Measurements from ENCODE around the gene GLRX.
"Not testable (repeated sequence)": the region's sequence is repeated elsewhere in the genome, so short reads cannot be mapped to it uniquely, and the experiment has no call there.

Gene GLRX

DNA sequence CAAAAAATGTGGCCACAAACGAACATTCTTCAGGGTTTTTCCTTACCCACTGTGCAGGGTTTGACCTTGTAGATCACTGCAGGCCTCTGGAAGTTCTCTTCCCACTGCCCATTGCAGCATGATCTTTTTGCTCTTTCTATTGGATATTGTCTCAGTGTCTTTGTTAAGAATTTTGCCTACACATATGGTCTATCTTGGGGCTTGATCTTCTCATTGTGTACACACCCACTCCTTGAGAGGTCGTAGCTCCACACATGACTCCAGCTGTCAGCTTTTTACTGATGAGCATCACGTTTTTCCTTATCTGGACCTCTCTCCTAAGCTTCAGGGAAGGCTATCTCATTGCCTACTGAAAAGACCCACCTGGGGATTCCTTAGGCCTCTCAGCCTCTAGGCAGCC lies 3.0 kb upstream of the GLRX start:
- DNase-seq: no peak

DNA sequence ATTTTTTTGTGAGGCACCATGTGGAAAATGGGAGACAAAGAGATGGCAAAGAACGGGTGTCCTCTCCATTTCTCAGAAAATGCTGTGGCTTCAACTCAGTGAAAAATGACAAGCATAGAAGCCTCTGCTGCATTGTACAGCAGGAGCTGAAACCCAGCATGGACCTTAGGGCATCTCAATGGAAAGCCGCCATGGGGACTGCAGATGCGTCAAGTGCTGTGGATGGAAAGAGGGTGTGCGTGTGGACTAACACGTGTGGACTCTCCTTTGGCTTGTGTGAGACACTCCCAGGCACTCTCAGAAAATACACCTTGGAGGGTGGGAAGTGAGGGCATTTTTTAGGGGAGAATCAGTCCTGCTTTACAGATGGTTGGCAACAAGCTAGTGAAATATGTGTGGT lies 2.2 kb upstream of the GLRX start:
- DNase-seq: no peak

DNA sequence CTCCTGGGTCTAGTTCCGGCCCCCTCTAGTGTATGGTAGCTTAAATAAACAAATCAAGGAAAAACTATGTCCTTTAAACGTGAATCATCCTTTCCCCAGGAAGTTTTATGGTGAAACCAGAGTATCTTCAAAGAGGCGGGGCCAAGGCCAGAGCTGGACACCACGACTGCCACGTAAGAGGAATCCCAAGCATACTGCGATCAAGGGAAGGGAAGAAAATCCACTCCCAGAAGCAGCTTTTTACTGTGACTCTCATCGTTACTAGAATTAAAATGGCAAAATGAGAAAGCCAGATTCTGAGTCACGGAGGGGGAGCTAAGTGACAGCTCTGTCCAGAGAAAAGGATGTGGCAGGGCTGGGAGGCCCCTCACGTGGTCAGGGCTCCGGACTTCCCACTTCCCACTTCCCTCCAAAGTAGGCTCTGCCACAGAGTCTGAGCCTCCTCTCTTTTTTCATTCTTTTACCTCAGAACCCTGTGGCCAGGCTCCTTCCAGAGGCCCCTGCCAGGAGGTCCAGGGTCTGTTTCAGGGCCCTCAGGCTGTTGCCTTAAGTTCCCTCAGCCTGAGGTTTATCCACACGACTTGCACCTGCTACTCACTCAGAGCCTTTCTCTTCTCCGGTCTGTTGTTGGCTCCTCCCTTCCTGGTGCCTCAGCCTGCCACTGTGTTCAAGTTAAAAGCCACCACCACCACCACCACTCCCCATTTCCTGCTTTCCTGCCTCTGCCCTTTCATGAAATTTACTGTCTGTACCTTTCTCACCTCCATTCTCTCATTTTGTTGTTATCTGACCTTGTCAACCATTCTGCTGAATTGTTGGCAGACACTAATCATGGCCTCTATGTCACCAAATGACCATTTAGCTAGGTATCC lies 1.4 kb upstream of the GLRX start:
- no peak for DNase-seq

DNA sequence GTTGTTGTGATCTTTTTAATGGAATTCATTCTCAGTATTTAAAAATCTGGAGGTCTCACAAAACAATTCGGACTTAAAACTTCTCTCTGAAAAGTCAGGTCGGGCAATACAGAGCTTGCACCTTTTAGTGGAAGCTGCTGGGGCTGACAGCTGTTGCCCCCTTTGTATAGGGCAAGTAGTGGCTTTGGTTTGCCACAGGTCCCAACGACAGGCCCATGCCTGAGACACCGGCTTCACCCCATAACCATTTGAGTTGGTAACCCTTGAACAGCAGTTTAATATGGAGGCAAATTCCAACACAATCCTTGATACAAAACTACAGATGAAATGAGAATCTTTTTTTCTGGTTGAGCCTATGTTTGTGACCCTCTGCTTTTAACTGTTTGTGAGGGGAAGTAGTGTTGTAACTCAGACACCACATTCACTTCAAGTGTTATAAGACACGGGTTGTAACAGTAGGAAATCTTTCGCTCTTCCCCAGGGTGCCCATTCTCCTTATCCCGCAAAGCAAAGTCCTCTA lies 752 bp upstream of the GLRX start:
- no peak for DNase-seq

DNA sequence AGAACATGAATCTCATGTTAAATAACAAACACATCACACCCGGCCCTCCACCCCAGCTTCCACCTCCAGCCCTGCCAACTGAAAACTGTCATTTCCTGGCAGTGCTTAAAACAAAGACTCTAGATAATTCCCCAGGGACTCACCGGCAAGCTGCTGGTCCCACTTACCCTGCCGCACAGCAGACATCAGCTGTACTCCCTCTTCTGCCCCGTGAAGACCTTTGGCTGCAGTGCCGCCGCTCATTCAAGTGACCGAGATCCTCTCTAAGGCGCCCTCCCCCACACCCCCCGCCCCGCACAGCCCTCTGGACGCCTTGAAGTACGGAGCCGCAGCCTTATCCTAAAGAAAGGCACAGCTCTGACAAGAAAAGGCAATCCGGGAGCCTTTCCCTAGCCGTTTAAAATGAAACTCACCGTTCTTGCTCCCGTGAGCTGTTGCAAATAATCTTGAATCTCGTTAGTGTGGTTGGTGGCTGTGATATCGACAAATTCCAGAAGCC lies 434 bp downstream of the GLRX start:
- DNase-seq: no peak

DNA sequence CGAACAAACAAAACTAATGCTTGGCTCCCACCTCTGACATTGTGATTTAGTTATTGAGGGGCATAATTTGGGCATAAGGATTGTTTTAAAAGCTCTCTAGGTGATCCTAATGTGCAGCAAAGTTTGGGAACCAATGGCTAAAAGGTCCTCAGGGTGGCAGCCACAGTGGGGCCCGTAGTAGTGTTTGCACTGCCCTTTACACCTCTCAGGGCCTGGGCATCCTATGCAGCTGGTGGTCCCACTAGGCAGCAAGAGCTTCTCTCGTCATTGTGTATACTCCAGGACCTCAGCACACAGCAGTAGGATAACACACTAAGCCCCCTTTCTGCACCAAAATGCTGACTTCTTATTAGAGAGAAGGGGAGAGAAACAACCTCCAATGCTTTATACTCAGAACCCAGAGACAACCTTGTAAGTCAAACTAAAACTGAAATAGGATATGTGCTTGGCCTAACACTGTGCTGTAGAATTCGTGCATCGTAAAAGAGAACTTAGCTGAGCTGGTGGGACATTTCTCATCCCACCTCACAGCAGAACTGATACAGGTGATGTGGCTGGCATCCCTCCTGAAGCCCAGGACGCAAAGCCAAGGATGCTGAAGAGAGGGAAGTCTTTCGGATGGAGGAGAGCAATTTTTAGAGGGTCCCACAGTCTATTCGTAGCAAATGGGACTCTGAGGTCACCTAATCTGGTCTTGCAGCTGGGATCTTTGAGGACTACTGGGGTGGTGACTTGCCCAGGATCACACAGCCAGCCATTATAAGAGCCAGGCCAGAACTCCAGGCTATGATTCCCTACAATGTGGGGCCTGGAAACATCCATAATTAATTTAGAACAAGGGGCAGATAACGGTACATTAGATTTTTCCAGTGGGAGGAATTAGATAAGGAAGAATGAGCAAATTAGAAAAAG lies 1.2 kb downstream of the GLRX start:
- no peak for DNase-seq

DNA sequence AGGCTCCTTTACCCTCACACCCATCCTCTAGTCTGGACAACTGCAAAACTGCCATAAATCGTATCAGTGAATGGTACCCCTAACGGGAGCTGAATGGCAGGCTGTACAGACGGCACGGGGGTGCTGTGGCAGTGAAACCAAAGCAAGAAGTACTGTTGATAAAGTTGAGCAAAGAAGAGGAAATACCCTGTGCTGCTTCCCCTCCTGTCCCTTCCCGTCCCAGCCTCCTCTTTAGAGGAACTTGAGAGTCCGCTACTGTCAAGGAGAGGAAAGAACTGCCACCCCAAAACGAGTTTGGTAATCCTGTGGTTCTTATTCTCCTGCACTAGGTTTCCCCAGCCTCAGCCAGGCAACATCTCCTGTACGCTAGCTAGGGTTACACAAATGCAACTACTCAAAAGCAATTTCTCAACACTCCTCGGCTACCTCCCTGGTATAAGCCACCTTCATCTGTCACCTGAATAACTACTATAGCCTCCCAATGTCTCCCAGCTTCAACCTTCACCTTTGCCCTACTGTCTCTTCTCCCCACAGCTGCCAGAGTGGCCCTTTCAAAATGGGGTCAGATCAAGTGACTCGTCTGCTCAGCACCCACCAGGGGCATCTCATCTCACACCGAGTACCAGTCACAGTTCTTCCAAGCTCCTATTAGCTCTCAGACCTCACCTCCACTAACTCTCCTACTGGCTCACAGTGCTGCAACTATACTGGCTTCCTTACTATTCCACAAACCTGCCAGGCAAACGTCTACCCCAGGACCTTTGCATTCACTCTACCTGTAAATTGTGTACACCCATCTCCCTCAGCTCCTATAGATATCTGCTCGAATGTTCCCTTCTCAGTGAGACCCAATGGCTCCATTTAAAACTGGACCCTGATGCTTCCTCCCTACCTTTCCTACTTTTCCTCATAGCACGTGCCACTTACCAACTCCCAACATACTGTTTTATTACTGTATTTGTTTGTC lies 4.1 kb downstream of the GLRX start:
- DNase-seq: no peak

DNA sequence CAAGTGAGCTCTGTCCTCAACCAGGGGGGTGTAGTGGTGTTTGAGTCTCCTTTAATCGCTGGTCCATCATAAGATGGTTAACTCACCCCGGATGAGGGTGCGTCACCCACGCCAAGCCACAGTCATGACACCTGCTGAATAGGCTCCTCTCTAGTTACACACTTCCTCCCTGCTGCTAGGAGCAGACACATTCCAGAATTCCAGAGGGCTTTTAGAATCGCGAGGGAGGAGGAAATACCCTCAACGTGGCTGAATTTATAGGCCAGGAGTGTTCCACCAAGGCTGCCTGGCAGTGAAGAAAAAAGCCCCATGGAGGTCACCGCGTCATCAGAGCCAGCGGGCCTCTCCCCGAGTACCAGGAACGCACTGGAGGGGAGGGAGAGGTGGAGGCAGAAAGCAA lies 5.1 kb downstream of the GLRX start:
- DNase-seq: no peak

DNA sequence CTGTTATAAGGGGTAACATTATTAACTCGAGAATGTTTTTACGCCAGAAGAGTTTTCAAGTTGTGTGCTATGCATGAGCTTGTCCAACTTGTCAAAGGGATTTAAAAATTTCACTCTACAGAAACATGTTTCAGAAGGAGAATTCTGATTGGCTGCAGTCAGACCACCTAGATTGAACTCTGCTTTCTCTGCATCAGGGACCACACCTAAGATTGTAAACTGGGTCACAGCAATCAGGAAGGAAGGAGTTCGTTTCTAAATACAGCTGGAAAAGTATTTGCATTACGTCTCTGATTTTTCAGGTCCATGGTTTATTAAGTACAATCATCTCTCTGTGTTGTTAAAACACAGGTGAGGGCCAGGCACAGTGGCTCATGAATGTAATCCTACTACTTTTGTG lies 5.8 kb downstream of the GLRX start:
- DNase-seq: no peak

DNA sequence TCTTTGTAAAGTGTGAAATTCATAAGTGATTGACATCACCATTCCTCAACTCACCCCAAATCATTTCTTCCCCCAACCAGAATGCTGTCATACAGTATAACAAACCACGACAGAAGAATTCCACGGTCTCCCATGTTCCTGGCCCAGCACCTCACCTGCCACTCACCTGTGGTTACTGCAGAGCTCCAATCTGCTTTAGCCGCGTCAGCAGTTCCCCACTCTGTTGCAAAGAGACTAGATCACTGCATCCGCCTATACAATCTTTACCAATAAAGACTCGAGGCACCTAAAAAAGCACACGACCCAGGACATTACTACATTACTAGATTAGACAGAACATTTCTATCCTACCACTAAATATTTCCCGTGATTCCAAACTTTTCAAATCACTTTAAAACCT lies 6.2 kb downstream of the GLRX start:
- no peak for DNase-seq

DNA sequence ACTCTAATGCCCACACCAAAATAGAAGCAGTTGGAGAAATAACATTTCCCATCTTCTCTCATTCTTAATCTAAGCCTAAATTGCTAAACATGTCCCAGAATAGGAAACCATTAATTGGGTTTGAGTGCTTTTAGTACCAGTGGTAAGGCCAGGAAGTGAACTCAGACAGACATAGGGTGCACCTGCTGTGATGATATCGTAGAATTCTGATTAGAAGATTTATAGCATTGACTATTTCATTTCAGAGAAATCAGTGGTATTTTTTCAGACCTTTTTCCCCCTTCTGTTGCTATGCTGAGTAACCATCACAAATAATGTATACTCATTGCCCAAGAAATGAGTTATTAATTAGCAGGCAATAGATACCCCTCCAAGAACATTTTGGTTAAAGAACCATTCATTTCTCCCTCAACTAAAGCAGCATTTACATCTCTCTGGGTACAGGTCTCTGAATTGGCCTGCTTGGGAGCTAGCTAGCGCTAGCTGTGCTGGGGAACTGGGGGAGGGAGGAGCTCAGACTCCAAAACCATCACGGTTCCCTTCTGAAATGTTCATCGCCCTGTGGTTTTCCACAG lies 7.3 kb downstream of the GLRX start:
- DNase-seq: no peak

DNA sequence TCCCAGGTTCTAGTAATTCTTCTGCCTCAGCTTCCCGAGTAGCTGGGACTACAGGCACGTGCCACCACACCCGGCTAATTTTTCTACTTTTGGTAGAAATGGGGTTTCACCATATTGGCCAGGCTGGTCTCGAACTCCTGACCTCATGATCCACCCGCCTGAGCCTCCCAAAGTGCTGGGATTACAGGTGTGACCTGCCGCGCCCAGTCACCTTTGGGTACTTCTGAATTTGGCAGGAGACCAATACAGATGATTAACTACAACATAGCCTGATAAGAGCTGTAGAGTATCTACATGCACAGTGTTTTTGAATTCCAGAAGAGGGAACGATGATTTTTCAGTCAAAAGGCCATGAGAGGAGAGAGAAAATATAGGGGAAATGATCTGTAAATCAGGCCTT lies 9.5 kb downstream of the GLRX start:
- not testable (repeated sequence) for DNase-seq

DNA sequence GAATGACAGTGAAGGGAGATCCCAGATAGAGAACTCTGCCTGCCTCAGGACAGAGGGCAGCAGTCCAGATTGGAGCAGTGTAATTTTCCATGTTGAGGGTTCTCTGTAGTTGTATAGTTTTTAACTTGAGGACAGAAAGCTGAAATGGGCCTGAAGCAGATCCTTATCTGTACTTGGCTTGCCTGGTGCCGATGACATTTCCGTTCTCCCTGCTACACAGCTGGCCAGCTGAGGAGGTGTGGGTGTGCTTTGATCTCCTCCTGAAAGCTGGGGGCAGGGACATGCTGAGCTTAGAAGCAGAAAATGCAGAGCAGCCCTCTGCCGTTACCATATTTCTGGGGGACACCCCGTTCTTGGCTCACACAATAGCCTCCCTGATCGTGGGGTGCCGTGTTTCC lies 10.5 kb downstream of the GLRX start:
- DNase-seq: no peak

DNA sequence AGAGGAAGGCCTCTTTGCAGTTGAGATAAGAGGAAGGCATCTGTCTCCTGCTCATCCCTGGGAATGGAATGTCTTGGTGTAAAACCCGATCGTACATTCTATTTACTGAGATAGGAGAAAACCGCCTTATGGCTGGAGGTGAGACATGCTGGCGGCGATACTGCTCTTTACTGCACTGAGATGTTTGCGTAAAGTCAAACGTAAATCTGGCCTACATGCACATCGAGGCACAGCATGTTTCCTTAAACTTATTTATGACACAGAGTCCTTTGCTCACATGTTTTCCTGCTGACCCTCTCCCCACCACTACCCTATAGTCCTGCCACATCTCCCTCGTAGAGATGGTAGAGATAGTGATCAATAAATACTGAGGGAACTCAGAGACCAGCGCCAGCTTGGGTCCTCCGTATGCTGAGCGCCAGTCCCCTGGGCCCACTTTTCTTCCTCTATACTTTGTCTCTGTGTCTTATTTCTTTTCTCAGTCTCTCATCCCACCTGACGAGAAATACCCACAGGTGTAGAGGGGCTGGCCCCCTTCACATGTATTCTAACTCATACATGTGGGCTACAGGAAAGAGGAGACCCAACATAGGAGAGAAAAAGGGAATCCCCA lies 11.0 kb downstream of the GLRX start:
- DNase-seq: not testable (repeated sequence)

DNA sequence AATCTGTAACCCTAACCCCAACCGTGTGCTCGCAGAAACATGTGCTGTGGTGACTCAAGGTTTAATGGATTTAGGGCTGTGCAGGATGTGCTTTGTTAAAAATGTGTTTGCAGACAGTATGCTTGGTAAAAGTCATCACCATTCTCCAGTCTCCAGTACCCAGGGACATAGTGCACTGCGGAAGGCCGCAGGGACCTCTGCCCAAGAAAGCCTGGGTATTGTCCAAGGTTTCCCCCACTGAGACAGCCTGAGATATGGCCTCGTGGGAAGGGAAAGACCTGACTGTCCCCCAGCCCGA lies 11.5 kb downstream of the GLRX start:
- not testable (repeated sequence) for DNase-seq

DNA sequence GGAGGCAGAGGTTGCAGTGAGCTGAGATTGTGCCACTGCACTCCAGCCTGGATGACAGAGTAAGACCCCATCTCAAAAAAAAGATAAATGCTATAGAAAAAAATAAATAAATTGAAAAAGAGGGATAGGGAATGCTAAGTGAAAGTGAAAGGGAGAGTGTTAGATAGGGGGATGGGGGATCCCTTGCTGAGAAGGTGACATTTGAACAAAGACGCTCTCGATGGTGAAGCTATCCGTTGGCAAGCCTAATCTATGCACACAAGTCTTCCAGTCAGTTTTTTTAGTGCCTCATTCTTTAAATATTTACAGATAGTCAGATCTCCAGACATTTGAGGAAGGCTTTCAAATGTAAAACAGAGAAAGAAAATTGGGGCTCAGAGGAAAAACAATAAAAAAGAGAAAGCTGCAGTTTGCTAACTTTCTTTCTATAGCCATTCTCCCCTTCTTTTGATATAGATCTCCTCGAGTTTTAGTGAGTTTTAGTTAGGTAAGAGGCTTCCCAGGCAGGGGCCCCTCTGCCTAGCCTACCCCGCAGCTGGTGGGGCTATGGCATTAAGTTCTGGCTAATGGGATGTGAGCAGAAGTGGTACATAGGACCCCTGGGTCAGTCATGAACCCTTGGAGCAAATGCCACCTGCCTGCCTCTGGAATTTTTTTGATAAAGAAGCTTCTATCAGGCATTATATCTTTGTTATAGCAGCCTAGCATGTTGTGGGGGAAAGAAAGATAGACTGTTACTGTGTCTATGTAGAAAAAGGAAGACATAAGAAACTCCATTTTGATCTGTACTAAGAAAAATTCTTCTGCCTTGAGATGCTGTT lies 12.0 kb downstream of the GLRX start:
- no peak for DNase-seq

DNA sequence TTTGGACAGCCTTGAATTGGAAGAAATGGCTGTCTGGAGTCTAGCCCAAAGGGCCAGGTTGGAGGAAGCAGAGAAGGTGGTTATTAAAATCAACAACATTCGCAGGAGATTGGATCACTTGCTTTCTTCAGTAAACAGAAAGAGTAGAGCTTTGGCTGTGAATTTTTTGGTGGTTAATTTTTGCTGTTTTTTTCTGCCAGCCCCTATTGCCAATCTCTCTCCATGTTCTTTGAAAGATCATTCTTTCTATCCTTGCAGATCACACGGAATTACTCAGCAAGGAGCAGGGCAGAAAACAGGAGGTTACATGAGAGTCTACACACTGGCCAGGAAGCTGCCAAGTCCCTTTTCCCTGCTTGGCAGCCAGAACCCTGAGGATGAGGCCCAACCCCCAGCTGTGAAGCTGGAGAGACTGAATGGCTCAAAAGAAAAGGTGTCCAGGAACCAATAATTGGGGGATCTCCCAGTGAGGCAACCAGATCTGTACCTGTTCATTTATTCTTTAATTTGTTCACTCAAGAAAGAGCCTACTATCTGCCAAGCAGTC lies 13.0 kb downstream of the GLRX start:
- no peak for DNase-seq

DNA sequence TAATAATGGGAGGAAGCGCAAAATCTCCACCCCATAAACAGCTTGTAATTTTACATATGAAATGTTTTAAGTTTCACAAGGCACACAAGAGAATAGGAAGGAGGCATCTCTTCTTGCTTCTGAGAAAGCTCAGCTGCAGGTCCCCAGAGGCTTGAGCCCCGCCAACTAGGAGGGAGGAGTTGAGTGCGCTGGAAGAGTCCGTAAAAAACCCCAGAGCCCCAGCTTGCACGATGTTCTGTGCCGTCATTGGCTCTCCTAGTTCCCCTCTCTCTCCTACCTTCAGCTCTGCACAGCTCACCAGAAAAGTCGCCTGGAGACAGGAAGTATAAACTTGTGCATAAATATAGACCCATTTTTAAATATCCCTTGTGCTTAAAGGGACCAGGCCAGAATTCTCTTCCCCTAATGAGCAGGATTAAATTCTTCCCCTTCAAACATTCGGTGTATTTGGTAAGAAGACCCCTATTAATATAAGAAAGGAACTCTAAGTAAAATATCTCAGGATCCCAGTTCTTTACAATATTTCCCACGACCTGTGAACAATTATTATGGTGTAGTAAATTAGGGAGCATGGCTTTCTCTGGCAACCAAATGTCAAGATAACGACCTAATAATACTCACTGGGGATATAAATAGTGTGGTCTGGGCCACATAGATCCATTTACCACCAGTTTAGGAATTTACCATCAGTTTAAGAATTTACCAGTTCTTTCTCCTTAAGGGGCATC lies 13.7 kb downstream of the GLRX start:
- no peak for DNase-seq

DNA sequence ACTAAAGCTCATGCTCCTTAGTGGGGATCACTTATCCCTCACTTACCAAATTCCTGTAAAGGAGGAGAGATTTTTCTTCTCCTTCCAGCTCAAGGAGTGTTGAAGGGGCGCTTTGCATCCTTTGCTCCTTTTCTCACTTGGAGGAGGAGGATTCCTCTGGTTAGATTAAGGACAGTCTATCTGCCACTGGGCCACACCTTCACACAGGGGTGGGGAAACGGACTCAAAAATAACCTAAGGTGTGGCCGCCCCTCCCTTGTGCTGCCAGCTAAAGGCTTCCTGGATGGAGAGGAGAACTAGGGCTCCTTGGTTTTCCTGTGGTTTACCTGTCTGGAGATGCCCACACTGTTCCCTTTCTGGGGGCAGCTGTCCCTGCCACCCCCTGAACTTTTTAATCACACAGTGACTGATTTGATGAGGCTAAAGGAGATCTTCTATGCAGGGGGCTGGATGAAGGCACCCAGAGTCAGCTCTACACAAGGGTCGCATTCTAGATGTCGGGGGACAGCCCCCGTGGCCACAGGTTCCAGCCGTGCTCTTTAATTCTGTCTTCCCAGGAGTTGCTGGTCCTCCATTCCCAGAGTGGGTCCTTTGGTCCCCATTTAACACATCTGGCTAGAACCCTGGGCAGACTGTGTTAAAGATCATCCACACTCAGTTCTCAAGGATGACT lies 14.4 kb downstream of the GLRX start:
- no peak for DNase-seq

Measured in cortex of kidney (tissue), 1 donor.